GM18909 (cell line): ENCODE results near the gene CNPY1.
"Not testable (repeated sequence)": the region's sequence is repeated elsewhere in the genome, so short reads cannot be mapped to it uniquely, and the experiment has no call there.

Experiments
- ATAC-seq: cut with Tn5 transposase; IDR thresholded peaks from one replicate; pipeline ENCODE4 v1.9.1; 2021; ENCODE audit warnings: mild to moderate bottlenecking; ENCODE audit not compliant: unreplicated experiment, poor library complexity

The CNPY1 gene

GRCh38 chr7:155536451-155536850 lies 9.9 kb downstream of the CNPY1 start:
- no peak for ATAC-seq

- ATAC-seq, result no peak
Measured at GRCh38 chr7:155534691-155535090, 11.7 kb downstream of the CNPY1 start.

- ATAC-seq, result no peak
Measured at GRCh38 chr7:155533827-155534690, 12.3 kb downstream of the CNPY1 start.

- ATAC-seq, result no peak
Measured at GRCh38 chr7:155533120-155533826, 13.1 kb downstream of the CNPY1 start.

GRCh38 chr7:155532792-155533119 lies 13.6 kb downstream of the CNPY1 start:
- ATAC-seq, result no peak

GRCh38 chr7:155531681-155532080 lies 14.7 kb downstream of the CNPY1 start:
- no peak for ATAC-seq

- ATAC-seq, result no peak
Measured at GRCh38 chr7:155530601-155531000, 15.8 kb downstream of the CNPY1 start.

GRCh38 chr7:155529845-155530244 lies 16.5 kb downstream of the CNPY1 start:
- no peak for ATAC-seq

- ATAC-seq, result no peak
Measured at GRCh38 chr7:155529346-155529745, 17.0 kb downstream of the CNPY1 start.

- ATAC-seq, result no peak
Measured at GRCh38 chr7:155527664-155528063, 18.7 kb downstream of the CNPY1 start.

- no peak for ATAC-seq
Measured at GRCh38 chr7:155526225-155526624, 20.1 kb downstream of the CNPY1 start.

- no peak for ATAC-seq
Measured at GRCh38 chr7:155524018-155524556, 22.3 kb downstream of the CNPY1 start.

- ATAC-seq, result no peak
Measured at GRCh38 chr7:155523168-155523675, 23.1 kb downstream of the CNPY1 start.

GRCh38 chr7:155521743-155522398 lies 24.5 kb downstream of the CNPY1 start:
- ATAC-seq, result no peak

GRCh38 chr7:155521007-155521742 lies 25.2 kb downstream of the CNPY1 start:
- no peak for ATAC-seq

GRCh38 chr7:155520114-155520513 lies 26.2 kb downstream of the CNPY1 start:
- no peak for ATAC-seq

- ATAC-seq, result not testable (repeated sequence)
Measured at GRCh38 chr7:155519358-155519757, 27.0 kb downstream of the CNPY1 start.

GRCh38 chr7:155518633-155519032 lies 27.7 kb downstream of the CNPY1 start:
- ATAC-seq, result no peak

GRCh38 chr7:155517969-155518368 lies 28.4 kb downstream of the CNPY1 start:
- no peak for ATAC-seq

- no peak for ATAC-seq
Measured at GRCh38 chr7:155517452-155517851, 28.9 kb downstream of the CNPY1 start.
